GM20000 (cell line): ENCODE measurements around the gene ZKSCAN5.
A peak's percentile ranks its signal among the peaks of the same experiment; 100 is the strongest.
"Not testable (repeated sequence)": the region's sequence is repeated elsewhere in the genome, so short reads cannot be mapped to it uniquely, and the experiment has no call there.

Experiments
- DNase-seq: peaks from one replicate; pipeline ENCODE4 v3.0.0; 2012; ENCODE audit warnings: low spot score
- TF ChIP-seq, protein P1 (sequence below): IDR thresholded peaks from 2 replicates; pipeline ENCODE4 v1.5.1; 2012; ENCODE audit warnings: mild to moderate bottlenecking, control low read depth; ENCODE audit errors: extremely low read depth, missing control alignments

ZKSCAN5 gene

DNA sequence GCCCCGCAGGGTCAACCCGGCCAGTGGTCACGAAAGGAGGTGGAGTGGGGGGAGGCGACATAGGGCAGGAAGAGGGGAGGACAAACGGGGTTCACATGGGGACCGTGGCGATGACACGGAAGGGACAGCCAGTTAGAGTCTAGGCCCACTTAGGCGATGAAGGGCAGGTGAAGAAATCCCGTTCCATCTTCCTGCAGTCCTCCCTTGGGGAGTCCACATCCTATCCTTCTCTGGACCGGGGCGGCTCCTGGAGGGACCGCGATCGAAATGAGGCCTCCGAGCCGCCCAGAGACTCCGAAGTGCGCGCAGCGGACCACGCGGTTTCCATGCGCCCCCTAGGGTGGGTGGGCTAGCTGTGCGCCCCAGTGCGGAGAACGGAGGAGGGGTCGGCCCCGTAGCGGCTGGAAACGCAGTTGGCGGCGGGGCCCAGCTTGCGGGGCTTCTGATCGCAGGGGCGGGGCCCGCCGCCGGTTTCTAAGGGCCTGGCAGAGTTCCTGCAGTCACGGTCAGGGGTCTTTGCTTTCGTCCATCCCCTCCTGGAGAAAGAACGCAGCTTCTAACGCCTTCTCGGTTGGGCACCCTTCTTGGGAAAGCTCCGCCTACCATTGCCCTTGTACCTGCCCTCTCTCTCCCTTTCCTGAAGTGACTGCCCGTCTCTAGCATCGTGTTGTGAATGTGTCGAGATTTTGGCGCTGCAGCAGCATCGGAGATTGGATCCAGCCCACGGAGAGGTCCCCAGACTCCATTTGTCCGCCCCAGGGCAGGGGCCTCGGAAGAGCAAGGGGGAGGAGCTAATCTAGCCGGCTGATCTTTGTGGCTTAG, 75.7 kb downstream of the ZKSCAN5 start:
- TF ChIP-seq, protein P1, sequence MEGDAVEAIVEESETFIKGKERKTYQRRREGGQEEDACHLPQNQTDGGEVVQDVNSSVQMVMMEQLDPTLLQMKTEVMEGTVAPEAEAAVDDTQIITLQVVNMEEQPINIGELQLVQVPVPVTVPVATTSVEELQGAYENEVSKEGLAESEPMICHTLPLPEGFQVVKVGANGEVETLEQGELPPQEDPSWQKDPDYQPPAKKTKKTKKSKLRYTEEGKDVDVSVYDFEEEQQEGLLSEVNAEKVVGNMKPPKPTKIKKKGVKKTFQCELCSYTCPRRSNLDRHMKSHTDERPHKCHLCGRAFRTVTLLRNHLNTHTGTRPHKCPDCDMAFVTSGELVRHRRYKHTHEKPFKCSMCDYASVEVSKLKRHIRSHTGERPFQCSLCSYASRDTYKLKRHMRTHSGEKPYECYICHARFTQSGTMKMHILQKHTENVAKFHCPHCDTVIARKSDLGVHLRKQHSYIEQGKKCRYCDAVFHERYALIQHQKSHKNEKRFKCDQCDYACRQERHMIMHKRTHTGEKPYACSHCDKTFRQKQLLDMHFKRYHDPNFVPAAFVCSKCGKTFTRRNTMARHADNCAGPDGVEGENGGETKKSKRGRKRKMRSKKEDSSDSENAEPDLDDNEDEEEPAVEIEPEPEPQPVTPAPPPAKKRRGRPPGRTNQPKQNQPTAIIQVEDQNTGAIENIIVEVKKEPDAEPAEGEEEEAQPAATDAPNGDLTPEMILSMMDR: peak; percentile 8
- peak; percentile 32 for DNase-seq

GRCh38 chr7:99580778-99581332, 76.4 kb downstream of the ZKSCAN5 start:
- DNase-seq: not testable (repeated sequence)
